Measurements from ENCODE around the gene TMEM187.

TMEM187 gene

DNA sequence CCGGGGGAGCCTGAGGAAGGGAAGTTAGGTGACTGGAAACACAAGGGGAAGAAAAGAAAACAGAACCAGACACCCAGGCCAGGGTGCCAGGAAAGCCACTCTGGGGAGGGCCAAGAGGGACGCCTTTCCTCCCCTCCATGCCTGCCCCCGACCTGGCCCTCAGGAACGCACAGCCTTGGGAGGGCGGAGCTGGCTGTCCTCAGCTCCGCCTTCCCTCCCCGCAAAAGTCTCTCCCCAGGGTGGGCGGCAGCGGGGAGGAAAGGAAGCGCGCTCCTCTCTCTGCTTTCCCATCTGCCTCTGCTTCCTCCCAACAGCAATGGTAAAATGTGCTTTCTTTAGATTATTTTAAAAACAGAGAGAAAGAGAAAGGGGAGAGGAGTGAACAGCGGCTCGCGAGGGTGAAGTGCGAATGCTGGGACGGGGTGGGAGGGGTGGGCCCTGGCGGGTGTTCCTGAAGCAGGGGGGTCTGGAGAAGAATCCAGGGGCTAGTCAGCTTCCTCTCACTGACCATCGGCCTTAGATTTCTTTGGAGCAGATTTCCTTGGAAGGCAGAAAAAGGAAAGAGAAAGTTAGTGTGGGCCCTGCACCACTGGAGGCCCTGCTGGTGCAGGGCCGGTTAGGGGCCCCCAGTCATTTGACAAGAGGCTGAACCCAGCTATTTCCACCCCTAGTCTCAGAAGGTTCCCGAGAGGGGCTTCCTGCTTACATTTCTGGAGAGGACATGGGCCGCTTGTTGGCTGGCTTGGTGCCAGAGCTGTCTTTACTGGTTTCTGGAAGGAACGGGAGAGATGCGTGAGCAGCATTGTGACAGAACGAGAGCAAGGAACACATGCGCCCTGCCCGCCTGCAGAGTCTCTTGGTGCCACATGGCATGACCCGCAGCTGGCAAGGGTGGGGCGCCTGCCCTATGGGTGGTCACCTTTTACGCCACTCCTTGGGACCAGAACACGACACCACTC is 23.4 kb upstream of the TMEM187 start:
- no peak overlapping the region for H3K4me3 ChIP-seq (replicated peaks; ENCODE audit: low read depth, low read length)
- TF ChIP-seq, protein P1, sequence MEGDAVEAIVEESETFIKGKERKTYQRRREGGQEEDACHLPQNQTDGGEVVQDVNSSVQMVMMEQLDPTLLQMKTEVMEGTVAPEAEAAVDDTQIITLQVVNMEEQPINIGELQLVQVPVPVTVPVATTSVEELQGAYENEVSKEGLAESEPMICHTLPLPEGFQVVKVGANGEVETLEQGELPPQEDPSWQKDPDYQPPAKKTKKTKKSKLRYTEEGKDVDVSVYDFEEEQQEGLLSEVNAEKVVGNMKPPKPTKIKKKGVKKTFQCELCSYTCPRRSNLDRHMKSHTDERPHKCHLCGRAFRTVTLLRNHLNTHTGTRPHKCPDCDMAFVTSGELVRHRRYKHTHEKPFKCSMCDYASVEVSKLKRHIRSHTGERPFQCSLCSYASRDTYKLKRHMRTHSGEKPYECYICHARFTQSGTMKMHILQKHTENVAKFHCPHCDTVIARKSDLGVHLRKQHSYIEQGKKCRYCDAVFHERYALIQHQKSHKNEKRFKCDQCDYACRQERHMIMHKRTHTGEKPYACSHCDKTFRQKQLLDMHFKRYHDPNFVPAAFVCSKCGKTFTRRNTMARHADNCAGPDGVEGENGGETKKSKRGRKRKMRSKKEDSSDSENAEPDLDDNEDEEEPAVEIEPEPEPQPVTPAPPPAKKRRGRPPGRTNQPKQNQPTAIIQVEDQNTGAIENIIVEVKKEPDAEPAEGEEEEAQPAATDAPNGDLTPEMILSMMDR (IDR thresholded peaks at IDR 0.05; ENCODE audit: low read depth, low read length, missing control alignments) = no peak
- no peak for DNase-seq (ENCODE audit: extremely low read depth, low read depth)

DNA sequence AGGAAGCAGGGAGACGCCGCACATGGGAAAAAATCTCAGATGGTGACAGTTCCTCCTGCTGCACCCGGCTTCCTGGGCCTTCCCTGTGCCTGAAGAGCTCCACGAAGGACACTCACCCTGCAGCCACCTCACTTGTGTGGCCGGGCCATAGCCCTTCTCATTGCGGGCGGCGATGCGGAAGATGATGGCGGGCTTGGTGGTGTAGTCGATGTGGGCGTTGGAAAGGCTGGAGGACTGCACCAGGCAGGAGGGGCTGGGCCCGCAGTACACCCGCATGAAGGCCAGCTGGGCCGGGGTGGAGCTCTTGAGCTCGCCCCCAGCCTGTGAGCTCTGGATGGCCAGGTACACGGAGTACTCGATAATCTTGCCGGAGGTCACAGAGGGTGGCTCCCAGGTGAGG is 22.4 kb upstream of the TMEM187 start:
- TF ChIP-seq, protein P1 (IDR thresholded peaks at IDR 0.05; ENCODE audit: low read depth, low read length, missing control alignments) = no peak
- DNase-seq (ENCODE audit: extremely low read depth, low read depth) = no peak

DNA sequence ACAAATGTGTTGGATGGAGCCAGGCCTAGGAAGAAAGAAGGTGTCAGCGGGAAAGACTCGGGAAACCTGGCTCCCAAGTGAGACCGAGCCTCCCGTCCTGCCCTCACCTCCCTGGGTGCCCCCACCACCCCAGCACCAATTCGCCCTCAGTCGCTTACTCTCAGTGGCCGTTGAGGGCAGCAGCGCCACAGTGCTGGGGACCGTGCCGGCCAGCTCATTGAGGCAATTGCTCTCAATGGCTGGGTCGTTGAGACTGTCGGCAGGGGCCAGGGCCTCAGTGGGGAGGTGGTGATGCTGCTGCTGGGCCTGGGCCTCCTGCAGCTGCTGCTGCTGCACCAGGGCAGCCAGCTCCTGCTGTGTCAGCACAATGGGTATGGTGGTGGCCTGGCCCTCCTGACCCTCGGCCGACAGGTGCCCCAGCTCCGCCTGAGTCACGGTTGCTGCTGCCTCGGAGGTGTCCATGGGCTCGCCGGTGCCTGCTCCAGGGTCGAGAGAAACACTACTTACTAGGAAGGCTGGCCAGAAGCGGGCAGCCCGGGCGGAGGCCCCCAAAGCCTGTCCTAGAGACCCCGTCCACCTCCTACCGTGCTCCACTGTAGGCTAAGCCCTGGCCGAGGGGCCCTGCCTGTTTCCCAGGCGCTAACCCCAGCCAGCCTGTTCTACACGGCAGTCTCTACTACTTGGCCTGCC is 20.7 kb upstream of the TMEM187 start:
- H3K4me3 ChIP-seq (replicated peaks; ENCODE audit: low read depth, low read length) = no peak overlapping the region
- TF ChIP-seq, protein P1 (IDR thresholded peaks at IDR 0.05; ENCODE audit: low read depth, low read length, missing control alignments) = no peak
- DNase-seq (ENCODE audit: extremely low read depth, low read depth) = no peak

More for the DNA sequence above, 22.4 kb upstream of the TMEM187 start:
- no peak overlapping the region for H3K4me3 ChIP-seq (replicated peaks; ENCODE audit: low read depth, low read length)

DNA sequence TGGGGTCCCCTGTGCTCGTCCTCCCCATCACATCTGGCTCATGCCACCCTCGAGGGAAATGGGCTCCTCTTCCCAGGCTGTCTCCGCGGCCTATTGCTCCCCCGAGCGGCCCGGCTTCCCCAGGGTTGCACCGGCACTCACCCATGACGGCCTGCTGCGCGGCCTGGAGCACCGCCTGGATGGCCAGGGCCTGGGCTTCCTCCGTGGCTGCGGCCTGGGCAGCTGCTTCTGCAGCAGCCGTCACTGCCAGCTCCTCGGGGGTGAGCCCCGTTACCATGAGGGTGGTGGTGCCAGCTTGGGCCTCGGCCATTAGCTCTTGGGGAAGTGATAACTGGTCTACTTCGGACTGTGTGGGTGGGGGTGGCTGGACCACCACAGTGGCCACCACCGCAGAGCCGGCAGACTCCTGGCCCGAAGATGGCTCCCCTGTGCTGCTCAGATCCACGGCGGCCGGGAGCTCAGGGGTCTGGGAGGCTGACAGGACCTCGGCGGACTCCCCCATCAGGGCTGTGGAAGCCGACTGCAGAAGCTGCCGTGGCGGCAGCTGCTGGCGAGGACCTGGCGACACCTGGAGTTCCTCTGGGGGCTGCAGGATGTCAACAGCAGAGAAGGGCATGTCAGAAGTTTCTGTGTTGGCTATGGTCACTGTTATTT is 20.1 kb upstream of the TMEM187 start:
- H3K4me3 ChIP-seq (replicated peaks; ENCODE audit: low read depth, low read length) = no peak overlapping the region
- TF ChIP-seq, protein P1 (IDR thresholded peaks at IDR 0.05; ENCODE audit: low read depth, low read length, missing control alignments) = no peak
- DNase-seq (ENCODE audit: extremely low read depth, low read depth) = no peak

- no peak for DNase-seq (ENCODE audit: extremely low read depth, low read depth)
- TF ChIP-seq, protein P1 (IDR thresholded peaks at IDR 0.05; ENCODE audit: low read depth, low read length, missing control alignments) = peak; percentile 82
Measured at GRCh38 chrX:153953342-153953830, 19.2 kb upstream of the TMEM187 start.

GRCh38 chrX:153953892-153954557 is 18.5 kb upstream of the TMEM187 start:
- no peak overlapping the region for H3K4me3 ChIP-seq (replicated peaks; ENCODE audit: low read depth, low read length)
- TF ChIP-seq, protein P1 (IDR thresholded peaks at IDR 0.05; ENCODE audit: low read depth, low read length, missing control alignments) = no peak
- no peak for DNase-seq (ENCODE audit: extremely low read depth, low read depth)

More at GRCh38 chrX:153953342-153953830, 19.2 kb upstream of the TMEM187 start:
- no peak overlapping the region for H3K4me3 ChIP-seq (replicated peaks; ENCODE audit: low read depth, low read length)

Measured in HFF-Myc (cell line).